HepG2 (cell line): ENCODE data around the gene MPC1. TPM values are rescaled to one million over a fixed set of nuclear protein-coding genes. Genes with fewer than 3 reads are reported as not detected.

Experiments used
- BCL3 ChIP-seq: sonication (generic); formaldehyde crosslinking; IDR thresholded peaks from 2 replicates; pipeline ENCODE4 v1.5.1; 2020; ENCODE audit warnings: mild to moderate bottlenecking, missing genetic modification reagents, moderate library complexity
- E2F1 ChIP-seq: sonication (generic); formaldehyde crosslinking; IDR thresholded peaks from 2 replicates; pipeline ENCODE4 v1.5.0; 2020; ENCODE audit warnings: missing genetic modification reagents
- ELF3 ChIP-seq: IDR thresholded peaks from 2 replicates; pipeline ENCODE4 v1.6.1; 2016; ENCODE audit warnings: missing genetic modification reagents, missing compliant biosample characterization
- ETV6 ChIP-seq: sonication (generic); formaldehyde crosslinking; conservative IDR thresholded peaks from 2 replicates; pipeline ENCODE4 v1.4.0; 2020; ENCODE audit warnings: missing genetic modification reagents
- MATR3 ChIP-seq: sonication (generic); formaldehyde crosslinking; IDR thresholded peaks from 2 replicates; pipeline ENCODE4 v1.4.0; 2020; ENCODE audit warnings: missing genetic modification reagents
- NBN ChIP-seq: fragments of 450-650 bp; conservative IDR thresholded peaks from 2 replicates; pipeline ENCODE4 v1.6.1; 2017
- NFKBIZ ChIP-seq: IDR thresholded peaks from 2 replicates; pipeline ENCODE4 v1.6.1; 2018; ENCODE audit warnings: missing genetic modification reagents, missing compliant biosample characterization
- NFYB ChIP-seq: sonication (generic); formaldehyde crosslinking; IDR thresholded peaks from 2 replicates; pipeline ENCODE4 v1.4.0; 2020; ENCODE audit warnings: missing genetic modification reagents
- NPAS2 ChIP-seq: sonication (generic); formaldehyde crosslinking; IDR thresholded peaks from 2 replicates; pipeline ENCODE4 v1.8.0; 2022; ENCODE audit warnings: mild to moderate bottlenecking, missing genetic modification reagents, borderline replicate concordance
- PRPF4 ChIP-seq: fragments of 200-400 bp; formaldehyde crosslinking; IDR thresholded peaks from 2 replicates; pipeline ENCODE4 v1.6.1; 2016; ENCODE audit warnings: low read length, low read depth; ENCODE audit not compliant: poor library complexity, severe bottlenecking
- ZBTB7A ChIP-seq: sonication (generic); formaldehyde crosslinking; IDR thresholded peaks from 2 replicates; pipeline ENCODE4 v1.8.0; 2022; ENCODE audit warnings: mild to moderate bottlenecking, missing genetic modification reagents
- ZFP37 ChIP-seq: sonication (generic); formaldehyde crosslinking; IDR thresholded peaks from 2 replicates; pipeline ENCODE4 v1.4.0; 2020; ENCODE audit warnings: missing genetic modification reagents, borderline replicate concordance
- ZNF274 ChIP-seq: sonication (generic); formaldehyde crosslinking; IDR thresholded peaks from 2 replicates; pipeline ENCODE4 v1.5.1; 2020; ENCODE audit warnings: mild to moderate bottlenecking, missing genetic modification reagents
- ZNF318 ChIP-seq: sonication (generic); formaldehyde crosslinking; IDR thresholded peaks from 2 replicates; pipeline ENCODE4 v1.4.0; 2020; ENCODE audit warnings: mild to moderate bottlenecking, missing genetic modification reagents
- ZNF331 ChIP-seq: sonication (generic); formaldehyde crosslinking; IDR thresholded peaks from 2 replicates; pipeline ENCODE4 v1.4.0; 2020; ENCODE audit warnings: missing genetic modification reagents
- ZNF33B ChIP-seq: sonication (generic); formaldehyde crosslinking; IDR thresholded peaks from 2 replicates; pipeline ENCODE4 v1.5.1; 2020; ENCODE audit warnings: mild to moderate bottlenecking, missing genetic modification reagents
- ZNF703 ChIP-seq: sonication (generic); formaldehyde crosslinking; IDR thresholded peaks from 2 replicates; pipeline ENCODE4 v1.5.1; 2020; ENCODE audit warnings: missing genetic modification reagents, mild to moderate bottlenecking, moderate library complexity, borderline replicate concordance
- ZSCAN20 ChIP-seq: sonication (generic); formaldehyde crosslinking; IDR thresholded peaks from 2 replicates; pipeline ENCODE4 v1.4.0; 2020; ENCODE audit warnings: missing genetic modification reagents, mild to moderate bottlenecking, borderline replicate concordance
- polyA plus RNA-seq, 8 experiments: library from polyadenylated mRNA; depleted of rRNA in 3 of 8; stranded (reverse) in 7 of 8; unstranded in 1 of 8; fragments of >200 nt; fragmentation: Illumina TruSeq in 4 of 8; extraction: Trizol in 4 of 8; gene quantifications; 2 replicates each; pipeline versions ENCODE4 v1.2.1 to v1.2.3, GENCODE V29; 2011 to 2016; ENCODE audit warnings: low read depth in 4 of 8, missing spikeins in 1 of 8, mixed read lengths in 1 of 8; ENCODE audit not compliant: insufficient read depth in 1 of 8
- total RNA-seq, 5 experiments: library from RNA; depleted of rRNA; stranded (reverse); fragments of >200 nt; fragmentation: Illumina TruSeq; extraction: Trizol; gene quantifications; 2 replicates each; pipeline ENCODE4 v1.2.3, GENCODE V29; 2016; ENCODE audit warnings: low read depth in 1 of 5

Gene MPC1
- total and polyA plus RNA-seq, 2 of the 13 experiments (the other 11 are each of a cell fraction or from before 2014, with no cell fraction given), result 189 to 214 TPM

- TF ChIP-seq ETV6 (CRISPR knock-in tag) (no peak; the same call in none of the 2 replicates), NFKBIZ (CRISPR knock-in tag) (no peak; the same call in 1 of the 2 replicates), ZBTB7A (CRISPR knock-in tag) (peak; percentile 86), ZNF703 (CRISPR knock-in tag) (no peak), E2F1 (peak; percentile 59; the same call in 1 of the 2 replicates), MATR3 (CRISPR knock-in tag) (0 out of 2 replicates have a peak, but pooled peaks have one; percentile 45), ZNF318 (CRISPR knock-in tag) (no peak), ZNF331 (peak; percentile 77; the same call in 1 of the 2 replicates), ZSCAN20 (CRISPR knock-in tag) (0 out of 2 replicates have a peak, but pooled peaks have one; percentile 20), ZNF274 (CRISPR knock-in tag) (peak; percentile 85), NFYB (CRISPR knock-in tag) (no peak), BCL3 (CRISPR knock-in tag) (no peak), NBN (no peak), PRPF4 (no peak), ZFP37 (CRISPR knock-in tag) (peak; percentile 22; the same call in 1 of the 2 replicates), NPAS2 (no peak), ZNF33B (CRISPR knock-in tag) (0 out of 2 replicates have a peak, but pooled peaks have one; percentile 18), ELF3 (CRISPR knock-in tag) (peak; percentile 74; the same call in 1 of the 2 replicates)
Observed at GRCh38 chr6:166381733-166382499, 824 bp downstream of the MPC1 start (continued).
